ENCODE measurements around the gene DBP.

GRCh38 chr19:48613024-48613851, 23.9 kb downstream of the DBP start:
- TF ChIP-seq, protein P1, sequence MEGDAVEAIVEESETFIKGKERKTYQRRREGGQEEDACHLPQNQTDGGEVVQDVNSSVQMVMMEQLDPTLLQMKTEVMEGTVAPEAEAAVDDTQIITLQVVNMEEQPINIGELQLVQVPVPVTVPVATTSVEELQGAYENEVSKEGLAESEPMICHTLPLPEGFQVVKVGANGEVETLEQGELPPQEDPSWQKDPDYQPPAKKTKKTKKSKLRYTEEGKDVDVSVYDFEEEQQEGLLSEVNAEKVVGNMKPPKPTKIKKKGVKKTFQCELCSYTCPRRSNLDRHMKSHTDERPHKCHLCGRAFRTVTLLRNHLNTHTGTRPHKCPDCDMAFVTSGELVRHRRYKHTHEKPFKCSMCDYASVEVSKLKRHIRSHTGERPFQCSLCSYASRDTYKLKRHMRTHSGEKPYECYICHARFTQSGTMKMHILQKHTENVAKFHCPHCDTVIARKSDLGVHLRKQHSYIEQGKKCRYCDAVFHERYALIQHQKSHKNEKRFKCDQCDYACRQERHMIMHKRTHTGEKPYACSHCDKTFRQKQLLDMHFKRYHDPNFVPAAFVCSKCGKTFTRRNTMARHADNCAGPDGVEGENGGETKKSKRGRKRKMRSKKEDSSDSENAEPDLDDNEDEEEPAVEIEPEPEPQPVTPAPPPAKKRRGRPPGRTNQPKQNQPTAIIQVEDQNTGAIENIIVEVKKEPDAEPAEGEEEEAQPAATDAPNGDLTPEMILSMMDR (IDR thresholded peaks at IDR 0.05; ENCODE audit: low read length): no peak
- no peak for TF ChIP-seq EZH2 (IDR thresholded peaks at IDR 0.05; ENCODE audit: borderline replicate concordance, low read length)

Measured in OCI-LY1 (cell line).